ENCODE results near the gene STARD13.

DNA sequence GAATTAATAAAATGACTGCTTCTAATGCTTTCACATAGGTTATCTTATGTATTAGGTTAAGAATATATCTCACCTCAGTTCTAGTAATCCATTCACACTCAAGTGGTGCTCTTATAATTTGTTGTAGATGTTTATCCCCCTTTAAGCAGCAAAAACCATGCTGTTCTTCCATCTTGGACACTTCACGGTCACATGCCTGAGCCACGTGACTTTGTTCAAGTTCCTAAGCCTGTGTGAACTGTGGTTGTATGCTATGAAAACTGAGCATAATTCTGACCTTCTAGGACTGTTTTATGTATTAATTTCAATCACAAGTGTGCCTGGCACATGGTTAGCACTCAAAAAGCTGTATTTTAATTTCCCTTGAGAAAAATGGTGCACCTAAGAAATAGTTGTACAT lies 41.2 kb upstream of the STARD13 start:
- TF ChIP-seq, protein P1, sequence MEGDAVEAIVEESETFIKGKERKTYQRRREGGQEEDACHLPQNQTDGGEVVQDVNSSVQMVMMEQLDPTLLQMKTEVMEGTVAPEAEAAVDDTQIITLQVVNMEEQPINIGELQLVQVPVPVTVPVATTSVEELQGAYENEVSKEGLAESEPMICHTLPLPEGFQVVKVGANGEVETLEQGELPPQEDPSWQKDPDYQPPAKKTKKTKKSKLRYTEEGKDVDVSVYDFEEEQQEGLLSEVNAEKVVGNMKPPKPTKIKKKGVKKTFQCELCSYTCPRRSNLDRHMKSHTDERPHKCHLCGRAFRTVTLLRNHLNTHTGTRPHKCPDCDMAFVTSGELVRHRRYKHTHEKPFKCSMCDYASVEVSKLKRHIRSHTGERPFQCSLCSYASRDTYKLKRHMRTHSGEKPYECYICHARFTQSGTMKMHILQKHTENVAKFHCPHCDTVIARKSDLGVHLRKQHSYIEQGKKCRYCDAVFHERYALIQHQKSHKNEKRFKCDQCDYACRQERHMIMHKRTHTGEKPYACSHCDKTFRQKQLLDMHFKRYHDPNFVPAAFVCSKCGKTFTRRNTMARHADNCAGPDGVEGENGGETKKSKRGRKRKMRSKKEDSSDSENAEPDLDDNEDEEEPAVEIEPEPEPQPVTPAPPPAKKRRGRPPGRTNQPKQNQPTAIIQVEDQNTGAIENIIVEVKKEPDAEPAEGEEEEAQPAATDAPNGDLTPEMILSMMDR (IDR thresholded peaks at IDR 0.05) = no peak
- TF ChIP-seq ZFX (IDR thresholded peaks at IDR 0.05; ENCODE audit: borderline replicate concordance) = no peak
